Middle frontal gyrus (tissue), 1 donor: ENCODE results near the gene RGS3.
"Not testable (repeated sequence)": the region's sequence is repeated elsewhere in the genome, so short reads cannot be mapped to it uniquely, and the experiment has no call there.

ENCODE experiments used
- DNase-seq: peaks from one replicate; pipeline ENCODE4 v3.0.0-alpha.2; 2015; ENCODE audit warnings: low spot score; ENCODE audit errors: extremely low spot score

Gene RGS3

DNA sequence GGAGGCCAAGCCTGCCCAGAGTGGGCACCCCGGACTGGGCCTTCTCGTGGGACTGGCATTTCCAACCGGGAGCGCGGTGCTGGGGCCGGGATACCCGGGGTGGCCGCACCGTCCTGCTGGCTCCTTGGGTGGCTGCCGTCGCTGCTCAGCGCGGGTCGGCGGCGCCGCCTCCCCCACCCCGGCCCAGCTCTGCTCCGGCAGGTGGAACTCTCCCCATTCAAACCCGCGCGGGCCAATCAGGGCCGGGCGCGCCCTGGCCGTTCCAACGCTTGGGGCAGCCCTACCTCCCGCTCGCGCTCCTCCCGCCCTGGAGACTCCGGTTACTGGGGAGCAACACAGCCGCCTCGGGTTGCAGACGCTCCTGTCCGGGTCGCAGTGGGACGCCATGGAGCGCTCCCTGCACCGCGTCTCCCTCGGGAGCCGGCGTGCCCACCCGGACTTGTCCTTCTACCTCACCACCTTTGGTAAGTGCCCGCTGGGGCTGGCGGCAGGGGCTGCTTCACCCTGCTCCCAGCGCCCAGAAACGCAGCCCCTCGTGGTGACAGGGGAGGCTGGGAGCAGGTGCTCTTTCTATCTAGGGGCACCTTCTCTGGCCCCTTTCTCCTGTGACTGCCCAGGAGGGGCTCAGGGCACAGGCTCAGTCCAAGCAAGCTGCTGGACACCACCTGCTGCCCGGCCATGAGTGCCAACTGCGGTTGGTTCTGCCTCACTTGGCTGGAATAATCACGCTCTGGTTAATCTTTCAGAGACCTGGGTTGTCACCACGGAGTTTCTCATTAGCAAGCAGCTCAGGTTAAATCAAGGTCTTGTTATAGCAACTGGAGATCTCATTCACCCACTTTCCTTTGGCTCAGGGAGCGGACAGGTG, at the start of gene RGS3:
Gene RGS3 (plus strand): TSS at position 310 of the 868 bp plus-strand sequence. CDS start 76 bp downstream, at position 386.
- no peak for DNase-seq

- no peak for DNase-seq
Observed at GRCh38 chr9:113416149-113416721, 47.3 kb upstream of the RGS3 start.

DNA sequence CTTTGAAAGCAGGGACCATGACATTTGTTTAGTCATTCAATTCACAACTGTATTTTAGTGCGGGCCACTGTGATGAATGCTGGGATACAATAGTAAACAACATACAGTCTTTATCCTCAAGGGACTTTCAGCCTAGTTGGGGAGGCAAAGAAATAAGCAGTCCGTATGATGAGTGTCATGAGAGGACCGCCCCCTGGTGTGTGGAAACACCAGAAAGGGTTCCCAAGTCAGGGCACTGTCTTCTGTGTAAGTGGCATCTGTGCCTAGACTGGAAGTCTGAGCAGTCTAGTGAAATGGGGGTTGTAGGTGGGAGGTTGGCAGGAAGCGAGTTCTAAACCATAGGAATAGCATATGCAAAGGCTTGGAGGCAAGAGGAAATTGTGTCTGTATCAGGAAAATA, 46.2 kb upstream of the RGS3 start:
- no peak for DNase-seq

DNA sequence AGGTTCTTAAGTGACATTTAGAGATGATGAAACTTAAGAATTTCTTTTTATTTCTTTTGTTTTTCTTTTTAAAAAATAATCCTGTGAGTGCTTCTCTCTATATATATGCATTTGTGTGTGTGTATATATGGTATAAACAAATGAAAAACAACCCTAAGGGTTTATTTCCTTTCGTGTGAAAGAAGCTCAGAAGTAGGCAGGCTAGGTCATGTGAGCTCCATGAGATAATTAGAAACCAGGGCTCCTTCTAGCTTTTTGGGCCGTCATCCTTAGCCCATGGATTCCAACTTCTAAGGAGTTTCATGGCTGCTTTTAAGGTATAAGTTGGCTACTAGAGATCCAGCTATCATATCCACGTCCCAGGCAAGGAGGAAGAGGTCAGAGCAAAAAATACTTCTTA, 41.8 kb upstream of the RGS3 start:
- DNase-seq = no peak

- no peak for DNase-seq
Observed at GRCh38 chr9:113425072-113425471, 38.5 kb upstream of the RGS3 start.

DNA sequence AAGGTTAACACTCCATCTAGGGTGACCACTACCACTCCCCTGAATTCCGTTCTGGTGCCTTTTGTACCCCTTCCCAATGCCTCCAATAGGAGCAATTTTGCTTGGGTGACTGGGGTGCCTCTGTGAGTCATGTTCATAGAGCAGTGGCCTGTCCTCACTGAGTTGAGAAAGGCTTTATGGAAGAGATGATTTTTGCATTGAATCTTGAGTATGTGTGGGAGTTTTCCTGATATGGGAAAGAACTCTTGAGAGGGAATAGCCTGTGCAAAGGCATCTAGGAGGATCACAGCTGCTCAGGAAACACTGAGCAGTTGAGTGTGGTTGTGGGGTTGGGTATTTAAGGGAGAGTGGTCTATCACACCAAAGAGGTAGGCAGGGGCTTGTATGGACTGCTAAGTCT, 36.8 kb upstream of the RGS3 start:
- DNase-seq = no peak

DNA sequence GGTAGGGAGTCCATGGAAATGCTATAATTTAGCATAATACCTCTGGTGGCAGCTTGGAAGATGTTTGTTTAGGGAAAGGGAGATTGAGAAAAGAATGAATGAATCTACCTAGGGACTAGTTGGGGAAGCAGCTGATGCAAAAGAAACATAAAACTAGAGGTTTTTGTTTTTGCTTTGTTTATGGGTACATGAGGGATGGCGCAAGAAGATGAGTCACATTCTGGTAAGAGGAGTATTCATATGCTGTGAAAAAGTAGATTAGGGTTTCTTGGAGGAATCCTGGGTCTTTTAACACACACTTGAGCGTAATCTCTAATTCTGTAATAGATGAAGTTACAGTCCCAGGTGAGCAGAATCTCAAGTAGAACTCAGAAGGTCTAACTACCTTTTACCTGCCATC, 35.9 kb upstream of the RGS3 start:
- no peak for DNase-seq

DNA sequence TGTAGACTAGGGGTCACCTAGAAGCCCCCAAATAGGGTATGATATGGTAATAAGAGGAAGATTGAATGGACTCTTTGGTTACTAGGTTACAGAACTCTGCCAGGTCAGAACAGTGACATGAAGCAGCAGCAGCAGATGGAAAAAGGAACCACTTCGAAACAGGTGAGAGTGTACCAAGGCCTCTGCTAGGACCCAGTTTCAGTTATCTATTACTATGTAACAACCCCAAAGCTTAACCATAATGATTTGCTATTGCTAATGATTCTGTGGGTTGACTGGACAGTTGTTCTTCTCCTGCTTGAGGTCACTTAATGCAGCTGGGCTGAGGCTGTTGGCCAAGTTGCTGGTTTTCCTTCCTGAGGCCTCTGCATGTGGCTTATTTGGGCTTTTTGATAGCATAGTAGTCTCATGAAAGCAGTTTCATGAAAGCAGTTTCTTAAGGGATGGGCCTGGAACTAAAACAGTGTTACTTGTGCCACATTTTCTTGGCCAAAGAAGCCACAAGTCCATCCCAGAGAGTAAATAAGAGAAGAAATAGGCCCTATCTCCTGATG, 35.4 kb upstream of the RGS3 start:
- DNase-seq = no peak

DNA sequence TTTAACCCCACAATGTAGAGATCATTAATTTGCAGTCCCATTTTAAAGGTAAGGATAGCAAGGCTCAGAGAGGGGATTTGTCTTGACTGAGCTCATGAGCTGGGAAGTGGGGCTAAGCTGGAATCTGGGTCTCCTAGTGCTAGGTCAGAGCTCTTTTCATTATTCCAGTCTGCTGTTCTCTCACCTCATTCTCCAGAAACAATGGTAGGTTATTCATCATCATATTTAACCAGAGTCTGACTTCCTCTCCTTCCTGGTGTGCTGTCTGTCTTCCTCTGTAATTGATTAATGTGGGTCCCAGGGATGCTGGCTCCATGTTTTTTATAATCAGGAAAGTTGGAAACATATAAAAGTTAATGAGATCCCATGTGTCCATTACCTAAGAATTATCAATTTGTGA, 32.3 kb upstream of the RGS3 start:
- no peak for DNase-seq

GRCh38 chr9:113436728-113437515, 26.6 kb upstream of the RGS3 start:
- DNase-seq = no peak

- not testable (repeated sequence) for DNase-seq
Observed at GRCh38 chr9:113437716-113438115, 25.8 kb upstream of the RGS3 start.

- no peak for DNase-seq
Observed at GRCh38 chr9:113444736-113445135, 18.8 kb upstream of the RGS3 start.

DNA sequence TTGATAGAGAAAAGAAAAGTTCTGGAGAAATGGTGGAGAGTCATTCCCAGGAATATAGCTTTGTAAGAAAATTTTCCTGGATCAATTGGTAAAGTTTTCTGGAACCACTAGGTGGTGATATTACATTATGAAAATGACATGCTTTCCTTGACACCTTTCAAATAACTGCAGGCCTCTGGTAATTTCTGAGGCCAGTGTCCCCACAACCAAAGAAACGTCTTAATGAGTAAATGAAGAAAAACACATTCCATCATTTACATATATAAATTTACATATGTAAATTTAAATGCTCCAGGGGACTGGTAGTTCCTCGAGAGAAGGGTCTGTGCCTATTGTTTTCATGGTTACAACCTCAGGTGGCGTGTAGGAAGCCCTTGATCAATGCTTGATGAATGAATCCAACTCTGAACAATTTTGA, 17.2 kb upstream of the RGS3 start:
- peak; percentile 71 for DNase-seq

DNA sequence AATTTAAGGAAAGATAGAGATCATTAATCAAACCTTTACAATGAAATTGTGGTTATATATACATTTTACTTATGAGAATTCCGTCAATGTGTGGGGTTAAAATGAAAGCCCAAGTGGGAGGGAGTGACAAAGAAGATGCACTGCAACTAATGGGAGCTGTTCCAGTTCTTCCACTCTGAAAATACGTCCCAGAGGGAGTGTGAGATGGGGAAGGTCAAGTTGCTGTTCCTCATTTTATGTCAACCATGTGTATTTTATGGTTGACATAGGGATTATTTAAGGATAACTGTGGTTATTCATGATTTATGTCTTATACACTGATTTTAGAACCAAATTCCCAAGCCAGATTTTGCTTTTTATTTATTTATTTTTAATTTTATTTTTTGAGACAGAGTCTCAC, 14.2 kb upstream of the RGS3 start:
- DNase-seq = no peak

- no peak for DNase-seq
Observed at GRCh38 chr9:113452113-113452605, 11.4 kb upstream of the RGS3 start.

DNA sequence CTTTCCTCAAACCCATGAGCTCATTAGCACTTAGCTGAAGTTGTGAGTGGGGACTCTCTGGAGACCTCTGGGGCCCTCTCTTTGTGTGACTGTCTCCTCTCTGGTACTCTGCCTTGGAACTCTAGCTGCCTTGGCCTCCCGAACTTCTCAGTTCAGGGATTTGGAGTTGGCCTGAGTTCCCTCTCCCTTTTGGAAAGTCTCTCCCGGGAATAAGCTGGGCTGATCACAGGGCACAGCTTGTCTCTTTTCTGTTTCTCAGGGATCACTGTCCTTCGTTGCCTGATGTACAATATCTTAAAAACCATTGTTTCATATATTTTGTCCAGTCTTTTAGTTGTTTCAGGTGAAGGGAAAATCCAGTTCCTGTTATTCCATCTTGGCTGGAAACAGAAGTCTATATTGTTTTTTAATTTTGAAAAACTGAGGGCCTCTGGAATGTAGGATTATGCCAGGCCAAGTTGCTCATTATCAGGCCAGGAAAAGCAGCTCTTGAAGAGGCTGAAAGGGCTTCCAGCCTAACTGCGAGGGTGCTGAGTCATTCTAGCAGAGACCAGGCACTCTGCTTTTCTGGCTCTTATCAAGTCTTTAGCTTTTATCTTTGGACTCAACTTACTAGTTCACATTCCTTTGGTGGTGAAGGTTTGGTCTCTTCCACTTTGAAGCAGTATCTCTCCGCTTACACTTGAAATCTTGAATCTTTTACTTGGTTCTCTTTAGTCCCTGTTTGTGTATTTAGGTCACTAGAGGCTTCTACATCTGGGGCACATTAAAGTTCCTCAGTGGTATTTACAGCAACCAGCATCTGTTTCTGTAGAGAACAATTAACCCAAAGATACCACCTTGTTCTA, 8.4 kb upstream of the RGS3 start:
- DNase-seq = no peak

DNA sequence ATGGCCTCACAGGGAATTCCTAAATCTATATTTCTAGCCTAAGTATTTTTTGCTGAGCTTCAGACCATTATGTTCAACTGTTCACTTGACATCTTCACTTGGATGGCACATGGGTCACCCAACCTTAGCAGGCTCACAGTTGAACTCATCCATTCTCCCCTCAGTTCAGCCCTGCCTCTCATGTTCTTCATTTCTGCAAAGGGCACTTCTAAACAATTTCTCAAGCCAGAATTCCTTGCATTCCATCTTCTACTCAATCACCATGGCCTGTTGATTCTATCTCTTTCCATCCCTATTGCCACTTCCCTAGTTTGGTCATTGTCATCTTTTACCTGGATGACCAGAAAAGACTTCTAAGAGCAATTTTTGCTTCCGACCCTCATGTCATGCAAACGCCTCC, 7.3 kb upstream of the RGS3 start:
- no peak for DNase-seq

GRCh38 chr9:113461285-113461684, 2.2 kb upstream of the RGS3 start:
- DNase-seq = no peak

DNA sequence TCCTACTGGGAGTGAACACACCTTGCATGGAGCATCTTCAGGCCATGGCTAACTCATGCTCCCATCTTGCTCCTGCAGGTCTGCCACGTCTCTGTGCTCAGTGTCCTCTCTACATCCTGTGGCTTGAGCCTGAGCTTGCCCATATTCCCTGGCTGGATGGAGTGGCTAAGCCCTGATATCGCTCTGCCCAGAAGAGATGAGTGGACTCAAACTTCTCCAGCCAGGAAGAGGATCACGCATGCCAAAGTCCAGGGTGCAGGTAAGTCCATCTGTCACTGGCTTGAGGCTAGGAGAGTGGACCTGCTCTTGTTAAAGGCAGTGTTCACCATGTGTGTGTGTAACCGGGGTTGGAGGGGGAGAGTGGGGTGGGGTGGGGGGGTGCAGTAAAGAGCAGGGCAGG, 1.6 kb upstream of the RGS3 start:
- no peak for DNase-seq

GRCh38 chr9:113462781-113463286, 693 bp upstream of the RGS3 start:
- no peak for DNase-seq

GRCh38 chr9:113464286-113464660, 746 bp downstream of the RGS3 start:
- DNase-seq = no peak
